Measurements from ENCODE around the gene UGT1A7.
"Not testable (repeated sequence)": the region's sequence is repeated elsewhere in the genome, so short reads cannot be mapped to it uniquely, and the experiment has no call there.

UGT1A7 gene

DNA sequence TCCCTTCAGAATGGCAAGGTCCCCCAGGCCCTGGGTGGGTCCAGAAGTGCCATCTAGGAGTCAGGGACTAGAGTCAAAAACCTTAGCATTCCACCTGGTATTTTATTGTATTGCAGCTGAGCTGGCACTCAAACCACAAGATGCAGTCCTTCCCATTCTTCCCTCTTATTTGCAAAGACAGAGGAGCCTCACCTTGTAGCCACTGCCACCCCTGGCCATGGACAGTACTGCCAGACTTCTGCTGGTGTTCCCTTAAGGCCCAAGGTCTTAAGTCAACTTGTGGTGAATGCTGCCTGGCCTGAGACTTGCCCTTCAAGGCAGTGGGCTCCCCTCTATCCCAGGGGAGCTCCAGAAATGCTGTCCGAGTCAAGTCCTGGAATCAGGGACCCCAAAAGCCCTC, 38.6 kb upstream of the UGT1A7 start:
- H3K4me3 ChIP-seq (ENCODE audit: low read length), result no peak overlapping the region
- no peaks in the 10 kb centered on the region for H3K36me3 ChIP-seq (ENCODE audit: control insufficient read depth, low read length)
- no peaks in the 10 kb centered on the region for H3K27me3 ChIP-seq (ENCODE audit: control insufficient read depth, low read length)
- no peaks in the 10 kb centered on the region for H3K79me2 ChIP-seq (ENCODE audit: control insufficient read depth, low read length)
- no peak overlapping the region for H3K27ac ChIP-seq (ENCODE audit: low read depth, low read length)
- H4K20me1 ChIP-seq (ENCODE audit: control insufficient read depth, insufficient read depth, low read depth, low read length), result no peaks in the 10 kb centered on the region
- no peaks in the 10 kb centered on the region for H3K9me2 ChIP-seq (replicated peaks; ENCODE audit: control insufficient read depth, low read length)
- no peak overlapping the region for H3K4me2 ChIP-seq (ENCODE audit: low read length)
- peaks cover 8% of the 10 kb centered on the region for H3K4me1 ChIP-seq (ENCODE audit: control insufficient read depth, low read length)
- H3K9me3 ChIP-seq (ENCODE audit: control insufficient read depth, insufficient read depth, low read length), result peaks cover 14% of the 10 kb centered on the region; the same call in 1 of the 2 replicates
- no peak for TF ChIP-seq EZH2phosphoT487 (IDR thresholded peaks at IDR 0.05; ENCODE audit: borderline replicate concordance, low read length)
- TF ChIP-seq, protein P1, sequence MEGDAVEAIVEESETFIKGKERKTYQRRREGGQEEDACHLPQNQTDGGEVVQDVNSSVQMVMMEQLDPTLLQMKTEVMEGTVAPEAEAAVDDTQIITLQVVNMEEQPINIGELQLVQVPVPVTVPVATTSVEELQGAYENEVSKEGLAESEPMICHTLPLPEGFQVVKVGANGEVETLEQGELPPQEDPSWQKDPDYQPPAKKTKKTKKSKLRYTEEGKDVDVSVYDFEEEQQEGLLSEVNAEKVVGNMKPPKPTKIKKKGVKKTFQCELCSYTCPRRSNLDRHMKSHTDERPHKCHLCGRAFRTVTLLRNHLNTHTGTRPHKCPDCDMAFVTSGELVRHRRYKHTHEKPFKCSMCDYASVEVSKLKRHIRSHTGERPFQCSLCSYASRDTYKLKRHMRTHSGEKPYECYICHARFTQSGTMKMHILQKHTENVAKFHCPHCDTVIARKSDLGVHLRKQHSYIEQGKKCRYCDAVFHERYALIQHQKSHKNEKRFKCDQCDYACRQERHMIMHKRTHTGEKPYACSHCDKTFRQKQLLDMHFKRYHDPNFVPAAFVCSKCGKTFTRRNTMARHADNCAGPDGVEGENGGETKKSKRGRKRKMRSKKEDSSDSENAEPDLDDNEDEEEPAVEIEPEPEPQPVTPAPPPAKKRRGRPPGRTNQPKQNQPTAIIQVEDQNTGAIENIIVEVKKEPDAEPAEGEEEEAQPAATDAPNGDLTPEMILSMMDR (IDR thresholded peaks at IDR 0.05; ENCODE audit: low read depth, low read length, poor library complexity, severe bottlenecking), result peak; percentile 34
- no peaks in the 10 kb centered on the region for H3F3A ChIP-seq (ENCODE audit: control insufficient read depth, insufficient read depth)

DNA sequence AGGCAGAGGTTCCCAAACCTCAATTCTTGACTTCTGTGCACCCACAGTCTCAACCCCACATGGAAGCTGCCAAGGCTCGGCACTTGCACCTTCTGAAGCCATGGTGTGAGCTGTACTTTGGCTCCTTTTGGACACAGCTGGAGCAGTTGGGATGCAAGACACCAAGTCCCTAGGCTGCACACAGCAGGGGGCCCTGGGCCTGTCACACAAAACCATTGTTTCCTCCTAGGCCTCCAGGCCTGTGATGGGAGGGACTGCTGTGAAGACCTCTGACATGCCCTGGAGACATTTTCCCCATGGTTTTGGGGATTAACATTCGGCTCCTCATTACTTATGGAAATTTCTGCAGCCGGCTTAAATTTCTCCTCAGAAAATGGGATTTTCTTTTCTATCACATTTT, 35.7 kb upstream of the UGT1A7 start:
- H3K4me2 ChIP-seq (ENCODE audit: low read length); H3K79me2 ChIP-seq (ENCODE audit: control insufficient read depth, low read length); H3K9me2 ChIP-seq (replicated peaks; ENCODE audit: control insufficient read depth, low read length); H3K4me3 ChIP-seq (ENCODE audit: low read length); H3K4me1 ChIP-seq (ENCODE audit: control insufficient read depth, low read length); H3K27me3 ChIP-seq (ENCODE audit: control insufficient read depth, low read length); H3F3A ChIP-seq (ENCODE audit: control insufficient read depth, insufficient read depth); H3K27ac ChIP-seq (ENCODE audit: low read depth, low read length); H3K36me3 ChIP-seq (ENCODE audit: control insufficient read depth, low read length); H4K20me1 ChIP-seq (ENCODE audit: control insufficient read depth, insufficient read depth, low read depth, low read length): not testable (repeated sequence)
- peaks cover 14% of the 10 kb centered on the region; the same call in 1 of the 2 replicates for H3K9me3 ChIP-seq (ENCODE audit: control insufficient read depth, insufficient read depth, low read length)

DNA sequence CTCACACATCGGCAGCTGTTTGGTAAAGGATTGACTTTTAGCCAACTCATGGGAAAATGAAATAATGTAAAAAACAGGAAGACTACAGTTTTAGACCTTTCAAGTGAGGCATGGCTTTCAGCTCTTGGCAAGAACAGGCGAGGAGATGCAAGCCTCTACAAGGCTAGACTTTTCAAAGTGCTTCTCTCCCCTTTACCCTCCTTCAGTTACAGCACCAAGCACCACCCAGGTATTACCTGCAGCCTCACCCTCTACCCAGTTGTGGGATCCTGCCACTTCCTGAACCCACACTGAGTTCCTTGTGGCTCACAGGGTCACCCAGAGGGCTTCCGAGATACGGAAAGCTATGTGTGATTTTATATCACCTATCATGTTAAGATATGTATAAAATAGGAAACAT, 30.7 kb upstream of the UGT1A7 start:
- no peak overlapping the region for H3K4me2 ChIP-seq (ENCODE audit: low read length)
- peaks cover 3% of the 10 kb centered on the region; the same call in 1 of the 2 replicates for H3K27me3 ChIP-seq (ENCODE audit: control insufficient read depth, low read length)
- no peak overlapping the region for H3K27ac ChIP-seq (ENCODE audit: low read depth, low read length)

DNA sequence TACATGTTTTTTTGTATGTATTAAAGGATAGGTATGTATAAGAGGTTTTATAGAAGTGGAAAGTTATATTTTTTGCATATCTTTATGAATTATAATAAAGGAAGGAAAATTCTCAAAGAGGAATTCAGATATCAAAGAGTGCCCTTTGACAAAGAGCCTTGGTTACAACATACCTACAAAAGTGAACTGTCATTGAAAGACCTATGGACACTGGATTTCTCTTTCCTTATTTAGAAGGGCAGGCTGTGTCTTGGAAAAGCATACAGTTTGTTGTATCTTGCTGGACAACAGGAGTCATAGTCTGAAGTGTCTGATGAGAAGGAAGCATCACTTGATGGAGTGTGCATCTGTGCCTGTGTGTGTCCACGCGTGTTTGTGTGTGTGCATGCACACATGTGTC, 30.3 kb upstream of the UGT1A7 start:
- H3K36me3 ChIP-seq (ENCODE audit: control insufficient read depth, low read length), result no peaks in the 10 kb centered on the region
- 0 out of 2 replicates have a peak, but pooled peaks cover 5% of the 10 kb centered on the region for H3K9me3 ChIP-seq (ENCODE audit: control insufficient read depth, insufficient read depth, low read length)
- H3K27ac ChIP-seq (ENCODE audit: low read depth, low read length), result no peak overlapping the region
- no peak overlapping the region for H3K4me2 ChIP-seq (ENCODE audit: low read length)
- H3K9me2 ChIP-seq (replicated peaks; ENCODE audit: control insufficient read depth, low read length), result no peaks in the 10 kb centered on the region
- H3K27me3 ChIP-seq (ENCODE audit: control insufficient read depth, low read length), result peaks cover 3% of the 10 kb centered on the region; the same call in 1 of the 2 replicates
- no peaks in the 10 kb centered on the region for H3F3A ChIP-seq (ENCODE audit: control insufficient read depth, insufficient read depth)
- H4K20me1 ChIP-seq (ENCODE audit: control insufficient read depth, insufficient read depth, low read depth, low read length), result no peaks in the 10 kb centered on the region
- H3K79me2 ChIP-seq (ENCODE audit: control insufficient read depth, low read length), result no peaks in the 10 kb centered on the region
- no peak for TF ChIP-seq EZH2phosphoT487 (IDR thresholded peaks at IDR 0.05; ENCODE audit: borderline replicate concordance, low read length)
- TF ChIP-seq, protein P1 (IDR thresholded peaks at IDR 0.05; ENCODE audit: low read depth, low read length, poor library complexity, severe bottlenecking), result no peak
- H3K4me3 ChIP-seq (ENCODE audit: low read length), result no peak overlapping the region
- H3K4me1 ChIP-seq (ENCODE audit: control insufficient read depth, low read length), result no peaks in the 10 kb centered on the region

More for the DNA sequence above, 30.7 kb upstream of the UGT1A7 start:
- H3F3A ChIP-seq (ENCODE audit: control insufficient read depth, insufficient read depth), result no peaks in the 10 kb centered on the region
- no peaks in the 10 kb centered on the region for H3K36me3 ChIP-seq (ENCODE audit: control insufficient read depth, low read length)
- TF ChIP-seq EZH2phosphoT487 (IDR thresholded peaks at IDR 0.05; ENCODE audit: borderline replicate concordance, low read length), result no peak
- TF ChIP-seq, protein P1 (IDR thresholded peaks at IDR 0.05; ENCODE audit: low read depth, low read length, poor library complexity, severe bottlenecking), result no peak
- no peaks in the 10 kb centered on the region for H4K20me1 ChIP-seq (ENCODE audit: control insufficient read depth, insufficient read depth, low read depth, low read length)
- no peaks in the 10 kb centered on the region for H3K4me1 ChIP-seq (ENCODE audit: control insufficient read depth, low read length)
- no peak overlapping the region for H3K4me3 ChIP-seq (ENCODE audit: low read length)
- no peaks in the 10 kb centered on the region for H3K9me2 ChIP-seq (replicated peaks; ENCODE audit: control insufficient read depth, low read length)
- no peaks in the 10 kb centered on the region for H3K79me2 ChIP-seq (ENCODE audit: control insufficient read depth, low read length)
- H3K9me3 ChIP-seq (ENCODE audit: control insufficient read depth, insufficient read depth, low read length), result peaks cover 7% of the 10 kb centered on the region; the same call in 1 of the 2 replicates

Measured in DOHH2 (cell line).